CD4-positive, alpha-beta T cell treated with Interleukin-2 at 100 ng/mL for 4 hours (primary cell): ENCODE results near the gene HSPA12B.

Experiments used
- DNase-seq: peaks from one replicate; pipeline ENCODE4 v3.0.0-alpha.2; 2020; ENCODE audit warnings: low spot score

The HSPA12B gene

DNA sequence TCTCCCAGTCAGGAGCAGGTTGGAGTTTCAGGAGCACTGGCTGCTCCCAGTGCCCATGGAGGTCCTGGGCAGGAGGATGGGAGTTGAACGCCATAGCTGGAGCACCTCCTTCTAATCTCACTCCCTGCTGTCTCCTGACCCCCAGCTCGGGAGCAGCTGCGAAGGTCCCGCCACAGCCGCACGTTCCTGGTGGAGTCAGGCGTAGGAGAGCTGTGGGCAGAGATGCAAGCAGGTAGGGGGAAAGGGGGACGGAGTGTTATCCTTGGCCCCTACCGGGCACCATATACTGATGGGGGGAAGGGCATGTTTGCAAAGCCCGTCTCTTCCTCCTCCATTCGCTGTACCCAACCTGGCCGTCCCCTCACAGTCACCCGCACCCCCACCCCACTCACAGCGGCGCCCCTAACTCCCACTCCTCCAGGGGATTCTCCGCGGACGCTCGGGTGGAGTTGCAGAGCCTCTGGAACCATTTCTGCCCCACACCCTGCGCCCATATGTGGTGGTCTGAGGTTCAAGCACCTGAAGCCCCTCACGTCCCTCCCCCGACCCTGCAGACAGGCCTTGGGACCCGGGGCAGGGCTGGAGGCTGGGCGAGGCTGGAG, 16.7 kb downstream of the HSPA12B start:
- DNase-seq, result no peak

DNA sequence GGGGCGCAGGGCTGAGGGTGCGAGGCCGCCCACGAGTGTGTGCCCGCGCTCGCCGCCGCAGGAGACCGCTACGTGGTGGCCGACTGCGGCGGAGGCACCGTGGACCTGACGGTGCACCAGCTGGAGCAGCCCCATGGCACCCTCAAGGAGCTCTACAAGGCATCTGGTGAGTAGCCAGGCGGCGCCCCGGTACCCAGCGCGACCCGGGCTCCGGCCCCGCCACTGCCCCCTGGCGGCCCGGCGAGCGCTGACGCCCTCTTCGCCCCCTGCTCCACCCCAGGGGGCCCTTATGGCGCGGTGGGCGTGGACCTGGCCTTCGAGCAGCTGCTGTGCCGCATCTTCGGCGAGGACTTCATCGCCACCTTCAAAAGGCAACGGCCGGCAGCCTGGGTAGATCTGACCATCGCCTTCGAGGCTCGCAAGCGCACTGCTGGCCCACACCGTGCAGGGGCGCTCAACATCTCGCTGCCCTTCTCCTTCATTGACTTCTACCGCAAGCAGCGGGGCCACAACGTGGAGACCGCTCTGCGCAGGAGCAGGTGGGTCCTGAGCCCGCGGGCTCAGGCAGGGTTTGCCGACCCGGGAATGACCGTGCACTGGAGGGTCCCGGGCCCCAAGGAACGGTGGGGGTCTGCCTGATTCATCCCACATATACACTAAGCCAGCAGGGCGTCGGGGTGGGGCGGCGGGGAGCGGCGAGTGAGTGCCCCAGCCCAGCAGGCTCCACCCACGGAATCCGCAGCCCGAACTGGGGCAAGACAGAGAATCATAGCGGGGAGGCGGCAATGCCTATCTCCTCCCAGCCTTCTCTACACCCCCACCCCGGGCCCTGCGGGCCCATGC, 17.4 kb downstream of the HSPA12B start:
- no peak for DNase-seq

DNA sequence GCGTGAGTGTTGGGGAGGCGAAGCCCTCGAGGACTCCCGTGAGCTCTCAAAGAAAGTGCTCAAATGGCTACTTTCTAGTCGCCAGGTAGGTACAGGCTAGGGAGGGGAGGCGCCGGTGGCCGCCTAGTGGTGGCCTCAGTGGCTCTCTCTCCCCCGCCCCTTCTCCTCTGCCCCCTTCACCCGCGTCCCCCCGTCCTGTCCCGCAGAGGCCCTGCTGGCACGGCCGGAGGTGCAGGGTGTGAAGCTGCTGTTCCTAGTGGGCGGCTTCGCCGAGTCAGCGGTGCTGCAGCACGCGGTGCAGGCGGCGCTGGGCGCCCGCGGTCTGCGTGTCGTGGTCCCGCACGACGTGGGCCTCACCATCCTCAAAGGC, 18.8 kb downstream of the HSPA12B start:
- no peak for DNase-seq

DNA sequence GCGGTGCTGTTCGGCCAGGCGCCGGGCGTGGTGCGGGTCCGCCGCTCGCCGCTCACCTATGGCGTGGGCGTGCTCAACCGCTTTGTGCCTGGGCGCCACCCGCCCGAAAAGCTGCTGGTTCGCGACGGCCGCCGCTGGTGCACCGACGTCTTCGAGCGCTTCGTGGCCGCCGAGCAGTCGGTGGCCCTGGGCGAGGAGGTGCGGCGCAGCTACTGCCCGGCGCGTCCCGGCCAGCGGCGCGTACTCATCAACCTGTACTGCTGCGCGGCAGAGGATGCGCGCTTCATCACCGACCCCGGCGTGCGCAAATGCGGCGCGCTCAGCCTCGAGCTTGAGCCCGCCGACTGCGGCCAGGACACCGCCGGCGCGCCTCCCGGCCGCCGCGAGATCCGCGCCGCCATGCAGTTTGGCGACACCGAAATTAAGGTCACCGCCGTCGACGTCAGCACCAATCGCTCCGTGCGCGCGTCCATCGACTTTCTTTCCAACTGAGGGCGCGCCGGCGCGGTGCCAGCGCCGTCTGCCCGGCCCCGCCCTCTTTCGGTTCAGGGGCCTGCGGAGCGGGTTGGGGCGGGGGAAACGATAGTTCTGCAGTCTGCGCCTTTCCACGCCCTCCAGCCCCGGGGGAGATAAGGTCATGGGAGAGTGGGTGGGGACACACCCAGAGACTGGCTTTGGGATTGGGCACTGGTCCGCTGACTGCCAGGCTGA, 19.3 kb downstream of the HSPA12B start:
- DNase-seq, result peak; percentile 53

DNA sequence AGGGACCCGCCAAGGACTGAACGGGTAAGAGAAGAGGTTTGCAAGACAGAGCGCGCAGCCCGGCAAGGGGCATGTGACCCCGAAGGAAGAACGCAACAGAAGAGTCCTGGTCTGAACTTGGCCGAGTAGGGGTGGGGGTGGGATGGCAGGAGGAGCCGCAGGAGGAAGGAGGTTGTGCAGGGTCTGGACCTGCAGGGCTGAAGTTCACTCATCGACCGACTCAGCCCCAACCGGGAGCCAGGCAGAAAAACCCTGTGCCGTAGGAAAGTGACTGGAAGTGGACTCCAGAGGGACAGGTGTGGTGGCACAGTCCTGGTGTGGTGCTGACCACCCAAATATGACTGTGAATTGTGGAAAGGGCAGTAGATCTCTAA, 19.9 kb downstream of the HSPA12B start:
- no peak for DNase-seq

DNA sequence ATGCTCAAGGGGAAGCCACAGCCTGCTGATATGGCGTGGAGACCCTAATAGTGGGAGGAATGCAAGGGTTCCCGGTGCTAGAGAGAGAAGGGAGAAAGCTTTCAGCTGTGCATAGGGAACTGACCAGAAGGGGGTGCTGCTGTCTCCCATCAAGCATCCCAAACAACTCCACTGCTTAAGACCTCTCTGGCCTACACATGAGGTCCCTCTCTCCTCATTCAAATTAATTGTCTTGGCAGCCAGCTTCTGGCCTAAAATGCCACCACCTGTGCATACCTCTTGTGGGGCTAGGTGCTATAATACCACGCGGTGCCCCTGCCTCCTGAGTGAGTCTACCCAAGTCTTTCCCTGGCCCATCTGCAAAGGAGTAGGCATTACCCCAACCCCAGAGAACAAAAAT, 20.6 kb downstream of the HSPA12B start:
- DNase-seq, result peak; percentile 70

DNA sequence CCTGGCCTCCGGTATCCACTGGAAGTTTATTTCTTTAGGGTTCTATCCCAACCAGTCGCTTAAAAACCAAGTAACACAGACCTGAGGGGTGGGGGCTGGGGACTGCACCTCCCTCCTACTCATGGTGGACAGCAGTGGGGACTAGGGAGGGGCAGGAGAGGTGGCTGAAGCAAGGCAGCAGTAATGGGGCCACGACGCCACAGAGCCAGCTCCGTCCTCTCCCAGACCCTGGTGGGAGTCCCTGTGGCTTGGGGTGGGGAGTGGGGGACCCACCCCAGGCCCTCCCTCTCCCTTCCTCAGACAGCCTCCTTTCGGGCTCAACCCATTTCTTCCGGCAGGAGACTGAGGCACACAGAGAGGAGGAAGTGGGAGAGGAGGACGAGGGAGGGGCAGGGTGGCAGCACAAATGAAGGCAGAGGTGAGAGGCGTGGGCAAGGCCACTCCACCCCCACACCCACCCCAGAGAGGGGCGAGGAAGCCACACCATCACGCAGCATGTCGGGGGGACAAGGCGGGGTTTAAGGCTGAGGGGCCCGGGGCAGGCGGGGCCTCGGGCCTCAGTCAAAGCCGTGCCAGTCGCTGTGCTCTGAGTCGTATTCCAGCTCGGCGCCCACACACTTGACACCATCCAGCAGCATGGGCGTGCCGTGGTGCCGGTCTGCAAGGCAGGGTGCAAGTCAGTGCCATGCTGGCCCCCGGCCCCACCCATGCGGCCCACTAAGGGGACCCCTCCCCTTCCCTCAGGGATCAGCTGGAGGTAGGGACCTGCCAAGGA, 21.2 kb downstream of the HSPA12B start:
- DNase-seq, result no peak

DNA sequence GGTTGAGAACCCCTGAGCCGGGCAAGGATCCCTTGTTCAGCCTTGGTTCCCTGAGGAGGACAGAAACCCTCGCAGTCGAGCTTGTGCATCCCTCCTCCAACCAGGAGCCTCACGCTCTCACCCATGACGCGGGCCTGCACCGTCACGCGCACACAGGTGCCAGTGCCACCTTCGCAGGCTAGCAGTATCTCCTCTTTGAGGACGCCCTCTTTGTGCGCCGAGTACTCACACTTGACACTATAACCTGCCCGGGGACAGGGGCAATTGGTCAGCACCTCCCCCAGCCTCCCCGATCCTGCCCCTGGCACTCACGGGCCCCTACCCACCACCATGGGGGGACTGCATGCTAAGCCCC, 21.8 kb downstream of the HSPA12B start:
- no peak for DNase-seq

DNA sequence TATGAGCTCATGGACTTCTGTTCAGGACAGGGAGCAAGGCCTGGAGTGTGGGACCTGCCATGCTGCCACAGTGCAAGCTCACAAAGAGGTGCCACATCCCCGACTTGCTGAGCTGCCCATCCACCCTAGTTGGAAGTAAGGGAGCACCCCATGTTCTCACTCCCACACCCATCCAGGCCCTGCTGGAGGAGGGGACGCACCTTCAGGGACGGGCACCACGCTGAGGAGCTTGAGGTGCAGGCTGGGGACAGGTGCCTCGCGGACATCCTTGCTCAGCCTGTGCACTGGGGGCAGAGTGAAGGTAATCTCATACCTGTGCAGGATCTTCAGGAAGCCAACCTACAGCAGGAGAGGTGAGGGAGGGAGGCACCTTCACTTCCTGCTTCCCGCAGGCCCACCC, 22.8 kb downstream of the HSPA12B start:
- no peak for DNase-seq

DNA sequence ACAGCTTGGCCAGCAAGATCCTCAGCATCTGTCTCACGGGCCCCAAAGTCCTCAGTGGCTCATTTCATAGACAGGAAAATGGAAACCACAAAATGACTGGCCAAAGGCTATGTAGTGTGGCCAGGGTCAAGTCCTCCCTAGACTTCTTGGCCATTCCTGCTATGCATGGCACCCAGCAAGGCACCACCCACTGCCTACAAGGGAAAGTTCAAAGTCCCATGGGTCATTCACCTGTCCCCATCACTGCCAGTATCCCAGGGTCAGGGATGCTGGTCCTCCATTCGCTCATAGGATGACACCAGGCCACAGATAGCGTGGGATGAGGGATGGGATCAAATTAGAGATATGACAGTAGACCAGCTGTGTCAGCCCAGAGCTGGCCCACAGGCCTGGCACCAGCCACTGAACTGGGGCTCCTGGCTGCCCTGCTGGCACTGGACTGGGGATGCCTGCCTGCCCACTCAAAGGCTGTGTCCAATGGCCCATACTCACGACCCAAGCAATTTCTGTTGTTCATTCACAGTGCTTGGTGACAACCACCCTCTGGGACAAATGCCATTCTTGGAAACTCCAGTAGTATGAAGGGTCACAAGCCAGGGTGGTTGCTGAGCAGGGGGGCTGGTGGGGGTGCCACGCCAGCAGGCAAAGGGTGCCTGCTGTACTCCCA, 23.5 kb downstream of the HSPA12B start:
- DNase-seq, result no peak

DNA sequence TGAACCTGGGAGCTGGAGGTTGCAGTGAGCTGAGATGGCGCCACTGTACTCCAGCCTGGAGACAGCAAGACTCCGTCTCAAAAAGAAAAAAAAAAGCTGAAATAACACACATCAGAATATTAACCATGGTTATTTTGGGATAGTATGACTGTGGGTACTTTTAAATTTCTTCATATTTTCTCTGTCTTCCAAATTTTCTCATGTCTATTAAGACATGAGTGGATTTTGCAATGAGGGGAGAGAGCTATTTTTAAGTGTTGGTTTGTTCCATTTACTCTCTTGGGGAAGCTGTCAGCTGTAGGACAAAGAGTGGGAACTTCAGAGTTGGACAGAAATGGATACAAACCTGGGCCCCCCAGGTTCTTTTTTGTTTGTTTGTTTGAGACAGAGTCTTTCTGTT, 24.8 kb downstream of the HSPA12B start:
- DNase-seq, result no peak

DNA sequence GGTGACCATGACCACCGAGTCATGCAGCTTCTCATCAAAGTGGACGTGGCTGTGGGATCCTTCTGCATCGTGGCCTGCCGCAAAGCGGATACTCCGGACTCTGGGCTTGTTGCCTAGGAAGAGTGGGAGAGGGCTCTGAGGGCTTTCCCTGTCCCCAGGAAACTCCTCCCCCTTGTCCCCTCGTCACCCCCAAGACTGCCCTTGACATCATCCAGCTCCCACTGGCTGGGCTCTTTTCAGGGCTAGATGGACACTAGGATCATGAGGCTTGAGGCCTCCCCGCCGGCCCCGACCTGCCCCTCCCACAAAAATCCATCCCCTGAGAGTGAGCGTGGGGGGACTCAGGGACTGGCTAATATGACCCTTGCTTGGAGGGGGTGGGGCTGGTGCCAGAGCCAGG, 26.1 kb downstream of the HSPA12B start:
- DNase-seq, result no peak

DNA sequence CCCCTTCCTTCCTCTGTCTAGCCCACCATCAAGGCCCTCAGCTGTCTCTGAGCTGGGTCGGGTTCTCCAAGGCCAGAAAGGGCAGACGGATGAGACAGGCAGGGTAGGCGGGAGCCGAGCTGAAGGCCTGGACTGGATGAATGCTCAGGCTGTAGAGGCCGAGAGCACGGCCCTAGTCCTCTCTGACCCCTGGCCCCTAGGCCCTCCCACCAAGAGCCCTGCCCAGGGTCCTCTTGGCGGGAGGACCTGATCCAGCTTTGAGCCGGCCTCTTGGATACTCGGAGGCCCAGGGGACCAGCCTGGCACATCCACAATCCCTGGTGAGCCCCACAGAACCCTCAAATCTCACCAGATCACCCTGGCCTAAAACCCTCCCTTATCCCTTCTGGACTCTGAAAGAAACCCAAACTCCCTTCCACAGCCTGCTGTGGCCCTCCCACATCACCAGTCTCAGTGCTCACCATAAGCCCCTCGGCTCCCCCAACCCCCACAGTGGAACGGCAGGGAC, 26.9 kb downstream of the HSPA12B start:
- no peak for DNase-seq

DNA sequence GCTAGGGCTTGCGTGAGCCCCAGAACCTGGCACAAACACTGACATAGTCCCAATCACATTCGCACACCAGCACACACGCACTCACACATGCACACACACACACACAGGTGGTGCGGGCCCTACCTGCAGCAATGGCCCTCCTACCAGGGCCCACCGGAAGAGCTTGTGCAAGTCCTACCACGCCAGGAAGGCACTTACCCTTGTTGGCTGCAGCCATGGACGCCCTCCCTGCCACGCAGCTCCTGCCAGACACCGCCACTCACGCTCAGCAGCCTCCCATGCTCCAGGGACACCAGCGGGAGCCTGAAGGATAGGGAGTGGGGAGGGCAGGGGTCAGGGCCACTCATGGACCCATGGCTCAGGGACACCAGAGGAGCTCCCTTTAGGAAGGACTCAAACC, 27.4 kb downstream of the HSPA12B start:
- no peak for DNase-seq

DNA sequence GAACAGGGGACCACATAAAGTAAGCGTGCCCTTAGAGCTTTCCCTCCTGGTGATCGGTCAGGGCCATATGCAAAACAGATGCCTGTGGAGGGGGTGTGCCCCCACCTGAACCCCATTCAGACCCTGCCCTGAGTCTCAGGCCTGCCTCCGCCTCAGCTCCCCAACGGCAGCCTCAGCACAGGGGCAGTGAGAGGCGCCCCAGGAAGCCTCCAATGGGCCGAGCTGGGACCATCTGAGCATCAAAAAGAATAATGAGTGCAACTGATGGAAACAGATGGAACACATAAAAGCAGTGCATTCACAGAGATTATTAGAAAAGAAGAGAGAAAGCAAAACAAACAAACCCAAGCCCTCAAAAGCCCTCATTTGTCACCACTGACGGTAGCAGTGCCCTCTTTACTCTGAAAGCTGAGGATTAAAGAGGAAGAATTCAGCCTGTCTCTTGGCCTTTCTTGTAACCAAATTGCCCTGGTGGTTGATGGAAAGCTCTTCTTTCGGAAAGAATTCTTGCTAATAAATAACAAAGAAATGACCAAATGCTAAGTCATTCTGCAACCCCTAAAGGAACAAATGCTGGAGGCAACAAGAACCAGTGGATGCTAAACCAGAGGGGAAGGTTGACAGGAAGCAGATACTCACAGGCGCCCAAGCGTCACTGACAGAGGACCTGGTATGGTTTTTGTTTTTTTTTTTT, 28.3 kb downstream of the HSPA12B start:
- DNase-seq, result no peak

DNA sequence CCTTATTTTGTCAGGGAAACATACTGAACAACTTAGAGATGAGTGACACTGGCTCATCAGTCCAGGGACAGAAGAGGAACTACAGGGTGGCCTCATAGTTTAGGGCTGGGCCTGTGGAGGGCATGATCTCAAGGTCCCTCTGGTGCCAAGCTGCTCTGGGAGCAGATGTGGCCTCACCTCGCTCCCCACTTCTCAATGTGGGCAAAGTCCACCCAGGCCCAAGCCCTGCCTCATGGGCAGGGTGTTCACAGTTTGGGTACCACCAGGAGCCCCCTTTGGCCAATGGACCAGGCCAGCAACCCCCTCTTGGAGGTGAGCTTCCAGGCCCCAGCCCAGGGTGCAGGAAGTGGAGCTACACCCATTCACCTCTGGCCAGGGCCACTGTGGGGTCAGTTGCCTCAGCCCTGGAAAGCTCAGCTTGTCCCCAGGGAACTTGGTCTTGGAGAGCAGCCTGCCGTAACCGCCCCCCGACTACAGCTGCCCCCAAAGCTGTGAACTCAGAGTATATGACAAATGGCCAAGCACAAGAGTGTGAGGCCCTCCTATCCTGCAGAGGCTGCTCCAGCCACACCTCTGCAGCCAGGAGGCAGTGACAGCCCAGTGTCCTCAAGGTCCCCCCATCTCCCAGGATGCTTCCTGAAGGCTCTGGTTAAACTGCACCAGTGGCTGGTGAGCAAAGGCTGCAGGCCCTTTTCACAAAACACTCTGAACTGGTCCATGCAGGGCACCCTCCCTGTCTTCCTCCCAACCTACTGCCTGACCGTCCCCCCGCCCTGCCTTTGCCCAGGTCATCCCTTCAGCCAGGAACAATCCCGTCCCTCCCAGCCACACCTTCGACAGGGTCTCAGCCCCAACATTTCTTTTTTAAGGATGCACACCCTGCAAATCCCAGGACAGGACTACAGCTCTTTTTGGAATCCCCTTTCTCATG, 31.5 kb downstream of the HSPA12B start:
- no peak for DNase-seq

DNA sequence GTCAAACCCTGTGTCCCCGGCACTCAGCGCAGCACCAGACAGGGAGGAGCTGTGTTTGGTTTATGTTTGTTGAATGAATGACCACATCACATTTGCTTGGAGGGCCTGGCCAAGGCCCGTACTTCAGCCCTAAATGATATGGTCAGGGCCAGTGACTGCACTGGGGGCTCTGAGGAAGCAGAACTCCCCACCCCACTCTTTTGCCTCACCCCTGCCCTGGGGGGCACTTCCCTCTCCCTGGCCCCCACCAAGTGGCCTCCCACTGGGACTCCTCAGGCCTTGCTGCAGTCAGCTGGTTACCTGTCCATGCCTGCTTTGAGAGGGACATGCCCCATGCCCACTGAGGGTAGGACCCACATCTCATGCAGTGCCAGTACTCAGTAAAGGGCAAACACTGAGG, 32.2 kb downstream of the HSPA12B start:
- DNase-seq, result no peak

DNA sequence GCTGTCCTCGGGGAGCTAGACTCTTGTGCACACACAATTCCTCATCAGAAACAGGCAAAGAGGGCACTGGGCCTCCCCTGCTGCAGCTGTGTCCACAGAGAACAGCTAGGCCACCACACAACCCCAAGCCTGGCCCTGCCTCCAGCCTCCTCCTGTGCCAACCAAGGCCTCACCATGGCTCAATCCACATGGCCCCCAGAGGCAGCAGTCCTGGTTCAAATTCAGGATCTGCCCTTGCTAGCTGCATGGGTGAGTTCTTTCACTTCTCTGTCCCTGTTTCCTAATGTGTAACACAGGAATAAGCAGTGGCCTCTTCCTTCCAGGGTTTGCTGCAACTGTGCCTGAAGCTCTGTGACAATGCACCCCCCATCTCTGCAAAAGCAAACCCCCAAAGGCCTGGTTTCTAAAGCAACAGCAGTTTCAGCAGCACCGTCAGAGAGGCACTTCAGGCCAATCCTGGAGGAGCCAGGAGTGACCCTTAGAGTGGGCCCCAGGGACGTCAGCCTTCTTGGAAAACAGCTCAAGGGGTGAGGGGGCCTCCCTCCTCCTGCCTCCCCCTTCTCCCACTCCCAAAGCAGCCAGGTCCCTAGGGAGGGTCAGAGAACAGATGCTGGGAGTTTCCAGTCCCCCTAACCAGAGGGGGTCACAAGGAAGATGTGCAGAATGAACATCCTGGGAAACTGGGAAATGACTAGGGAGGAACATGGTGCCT, 32.8 kb downstream of the HSPA12B start:
- no peak for DNase-seq

DNA sequence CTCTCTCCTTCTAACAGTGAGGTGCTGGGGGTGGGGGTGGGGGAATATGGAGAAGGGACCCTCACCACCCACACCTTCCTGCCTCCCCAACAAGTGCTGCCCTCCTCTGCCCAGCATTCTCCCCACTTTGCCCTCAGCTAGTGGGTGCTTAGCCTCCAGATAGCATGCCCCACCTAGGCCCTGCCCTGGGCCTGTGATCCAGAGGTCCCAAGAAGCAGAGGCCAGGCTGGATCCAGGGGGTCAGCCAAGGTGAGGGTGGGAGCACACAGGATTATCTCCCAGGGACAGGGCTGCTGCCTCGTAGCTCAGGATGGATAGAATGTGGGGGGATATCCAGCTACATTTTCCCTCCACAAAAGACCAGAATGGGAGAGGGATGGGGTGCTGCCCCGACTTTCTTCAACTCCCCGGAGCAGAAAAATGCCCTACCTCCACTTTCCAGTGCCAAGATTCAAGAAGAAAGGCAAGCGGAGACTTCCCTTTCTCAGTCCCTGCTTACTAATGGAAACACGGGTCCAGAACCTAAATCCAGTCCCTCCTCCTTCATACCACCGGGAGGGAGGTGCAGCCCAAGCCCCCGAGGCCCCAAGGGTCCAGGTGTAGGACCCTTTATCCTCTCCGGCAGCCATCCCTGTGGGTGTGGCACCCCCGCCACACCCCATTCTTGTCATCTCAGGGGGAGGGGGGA, 34.1 kb downstream of the HSPA12B start:
- no peak for DNase-seq
